Ammon's horn (tissue), 1 donor: Measurements from ENCODE around the gene EPN2.

Source experiments
- DNase-seq: peaks from one replicate; pipeline ENCODE4 v3.0.0-alpha.2; 2016; ENCODE audit warnings: low spot score

EPN2 gene

DNA sequence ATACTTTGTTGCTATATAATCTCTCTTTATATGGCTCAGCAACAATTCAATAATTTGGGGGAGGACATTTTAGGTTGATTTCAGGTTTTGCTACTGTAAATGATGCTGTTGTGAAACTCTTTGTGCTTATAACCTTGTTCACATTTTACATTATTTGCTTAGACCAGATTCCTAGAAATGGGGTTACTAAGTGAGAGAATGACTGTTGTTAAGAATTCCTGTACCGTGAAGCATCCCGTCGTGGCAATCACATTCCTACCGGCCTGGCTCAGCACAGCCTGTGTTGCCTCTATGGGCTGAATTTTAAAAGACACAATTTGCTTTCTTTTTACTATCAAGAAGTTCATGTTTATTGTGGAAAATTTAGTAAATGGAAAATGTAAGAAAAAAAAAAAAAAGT, 94.0 kb downstream of the EPN2 start:
- no peak for DNase-seq

DNA sequence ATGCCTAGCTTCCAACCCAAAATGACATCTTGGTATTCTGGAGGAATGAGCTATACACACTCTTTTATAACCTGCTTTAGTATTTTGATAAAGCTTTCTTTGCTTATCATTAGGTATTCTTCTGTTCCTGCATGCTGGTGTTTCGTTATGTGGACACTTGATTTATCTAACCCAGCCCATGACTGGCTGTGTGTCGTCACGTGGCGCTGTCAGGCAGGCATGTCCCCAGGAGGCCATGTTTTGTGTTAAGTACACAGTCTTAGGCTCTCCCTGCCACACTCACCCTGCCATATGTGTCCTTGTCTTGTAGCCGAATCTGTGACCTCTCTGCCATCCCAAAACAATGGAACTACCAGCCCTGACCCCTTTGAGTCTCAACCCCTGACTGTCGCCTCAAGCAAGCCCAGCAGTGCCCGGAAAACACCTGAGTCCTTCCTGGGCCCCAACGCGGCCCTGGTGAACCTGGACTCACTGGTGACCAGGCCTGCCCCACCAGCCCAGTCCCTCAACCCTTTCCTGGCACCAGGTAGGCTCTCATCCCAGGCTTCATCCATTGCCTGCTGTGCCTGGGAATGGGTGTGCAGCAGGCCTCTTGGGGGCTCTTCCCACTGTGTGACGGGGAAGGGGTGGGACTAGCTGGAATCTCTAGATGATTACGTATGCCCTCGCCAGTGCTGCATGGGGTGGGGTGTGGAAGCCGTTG, 94.5 kb downstream of the EPN2 start:
- no peak for DNase-seq

DNA sequence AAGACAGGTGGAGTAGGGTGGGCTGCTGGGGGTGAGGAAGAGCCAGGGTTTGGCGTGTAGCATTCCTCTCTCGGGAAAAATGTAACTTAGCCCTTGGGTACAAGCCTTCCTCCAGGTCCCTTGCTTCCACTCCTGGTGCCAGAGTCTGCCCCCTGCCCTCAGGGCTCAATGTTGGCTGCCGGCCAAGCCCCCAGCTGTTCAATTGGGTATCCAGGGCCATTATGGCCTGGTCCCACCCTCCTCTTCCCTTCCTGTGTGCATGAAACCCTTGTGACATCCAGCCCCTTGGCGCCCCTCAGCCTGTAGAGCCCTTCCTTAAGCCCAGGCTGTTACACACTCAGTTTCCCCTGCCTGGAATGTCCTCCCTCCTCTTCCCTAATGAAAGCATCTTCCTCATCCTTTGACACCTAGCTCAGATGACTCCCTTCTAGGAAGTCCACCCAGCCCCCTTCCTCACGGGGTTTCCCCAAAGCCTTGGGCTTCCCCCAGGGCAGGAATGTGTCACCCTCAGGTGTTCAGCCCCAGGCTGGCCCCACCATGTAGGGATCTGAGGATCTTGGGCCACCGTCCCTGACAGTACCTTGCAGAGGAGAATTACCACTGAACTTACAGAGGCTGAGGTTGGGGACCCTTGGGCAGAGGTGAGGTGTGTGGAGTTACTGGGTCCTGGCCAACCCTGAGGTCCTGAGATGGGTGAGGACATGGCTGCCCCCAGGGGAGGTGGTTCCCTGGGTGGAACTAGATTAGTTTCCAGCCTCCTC, 95.4 kb downstream of the EPN2 start:
- DNase-seq: no peak

DNA sequence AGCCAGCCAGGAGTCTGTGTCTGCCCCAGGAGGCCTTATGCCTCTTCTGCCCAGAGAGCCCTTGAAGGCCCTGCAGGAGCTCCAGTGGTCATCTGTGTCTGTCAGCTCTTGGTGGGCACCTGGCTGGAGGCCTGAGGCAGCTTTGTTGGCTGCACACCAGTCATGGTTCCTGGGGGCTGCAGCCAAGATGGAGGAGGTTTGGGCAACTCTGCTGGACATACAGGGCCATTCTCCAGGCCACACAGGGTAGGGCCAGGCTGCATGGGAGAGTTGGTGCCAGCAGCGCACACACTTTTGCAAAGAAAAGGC, 95.9 kb downstream of the EPN2 start:
- no peak for DNase-seq

DNA sequence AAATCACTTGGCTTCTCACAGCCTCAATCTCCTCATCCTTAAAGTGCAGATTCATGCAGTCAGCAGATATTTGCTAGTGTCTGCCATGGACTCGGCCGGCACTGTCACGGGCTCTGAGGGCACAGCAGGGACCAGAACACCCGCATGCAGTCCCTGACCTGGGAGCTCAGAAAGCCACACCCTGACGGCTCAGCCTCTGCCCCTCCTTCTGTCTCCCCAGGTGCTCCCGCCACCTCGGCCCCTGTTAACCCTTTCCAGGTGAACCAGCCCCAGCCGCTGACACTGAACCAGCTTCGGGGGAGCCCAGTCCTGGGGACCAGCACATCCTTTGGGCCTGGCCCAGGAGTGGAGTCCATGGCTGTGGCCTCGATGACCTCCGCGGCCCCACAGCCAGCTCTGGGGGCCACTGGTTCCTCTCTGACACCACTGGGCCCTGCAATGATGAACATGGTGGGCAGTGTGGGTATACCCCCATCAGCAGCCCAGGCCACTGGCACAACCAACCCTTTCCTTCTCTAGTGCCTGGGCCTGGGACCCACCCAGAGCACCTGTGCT, 96.6 kb downstream of the EPN2 start:
- no peak for DNase-seq

DNA sequence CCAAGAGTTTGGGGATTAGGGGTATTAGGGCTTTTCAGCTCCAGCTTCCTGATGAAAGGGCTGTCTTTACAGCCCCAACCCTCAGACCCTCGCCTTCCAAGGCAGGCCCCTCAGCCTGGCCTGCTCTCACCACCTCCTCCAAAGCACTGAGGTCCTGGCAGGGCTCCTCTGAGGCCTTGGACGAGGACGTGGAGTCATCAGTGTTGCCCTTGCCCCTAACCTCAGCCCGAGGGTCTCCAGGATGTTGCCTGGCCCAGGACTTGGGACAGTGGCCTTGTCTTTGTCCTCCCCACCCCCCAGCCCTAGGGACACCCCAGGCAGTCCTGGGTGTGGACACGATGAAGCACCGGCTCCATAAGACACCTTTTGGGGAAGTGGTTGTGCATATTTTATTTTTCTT, 97.2 kb downstream of the EPN2 start:
- DNase-seq: no peak

DNA sequence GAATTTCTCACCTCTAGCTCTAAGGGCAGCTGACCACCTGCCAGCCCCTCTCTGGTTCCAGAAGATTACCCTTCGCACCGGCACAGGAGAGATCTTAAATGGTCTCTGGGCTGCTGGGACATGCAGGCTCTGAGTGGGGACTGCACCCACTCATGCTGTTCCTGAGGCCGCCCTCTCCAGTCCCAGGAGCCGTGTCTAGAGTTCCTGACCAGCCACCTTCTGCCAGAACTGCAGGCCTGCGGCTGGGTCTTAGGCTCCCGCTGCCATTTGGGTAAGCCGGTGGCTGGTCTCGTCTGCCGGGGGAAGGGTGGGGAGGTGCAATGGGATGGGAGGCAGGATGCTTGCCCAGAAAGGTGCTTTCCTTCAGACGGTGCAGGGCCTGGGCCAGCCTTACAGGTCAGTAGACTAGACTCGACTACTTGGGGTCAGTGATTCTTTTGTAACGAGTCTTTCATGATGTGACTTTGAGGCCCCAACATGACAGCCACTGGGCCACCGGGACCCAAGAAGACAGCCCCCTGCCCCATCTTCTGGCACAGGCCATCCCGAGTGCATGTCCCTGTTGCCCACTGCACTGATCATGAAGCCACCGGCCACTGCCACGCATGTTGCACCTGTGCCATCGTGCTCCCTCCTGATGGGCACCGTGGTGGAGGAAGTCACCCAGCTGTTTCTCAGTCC, 98.9 kb downstream of the EPN2 start:
- DNase-seq: no peak

DNA sequence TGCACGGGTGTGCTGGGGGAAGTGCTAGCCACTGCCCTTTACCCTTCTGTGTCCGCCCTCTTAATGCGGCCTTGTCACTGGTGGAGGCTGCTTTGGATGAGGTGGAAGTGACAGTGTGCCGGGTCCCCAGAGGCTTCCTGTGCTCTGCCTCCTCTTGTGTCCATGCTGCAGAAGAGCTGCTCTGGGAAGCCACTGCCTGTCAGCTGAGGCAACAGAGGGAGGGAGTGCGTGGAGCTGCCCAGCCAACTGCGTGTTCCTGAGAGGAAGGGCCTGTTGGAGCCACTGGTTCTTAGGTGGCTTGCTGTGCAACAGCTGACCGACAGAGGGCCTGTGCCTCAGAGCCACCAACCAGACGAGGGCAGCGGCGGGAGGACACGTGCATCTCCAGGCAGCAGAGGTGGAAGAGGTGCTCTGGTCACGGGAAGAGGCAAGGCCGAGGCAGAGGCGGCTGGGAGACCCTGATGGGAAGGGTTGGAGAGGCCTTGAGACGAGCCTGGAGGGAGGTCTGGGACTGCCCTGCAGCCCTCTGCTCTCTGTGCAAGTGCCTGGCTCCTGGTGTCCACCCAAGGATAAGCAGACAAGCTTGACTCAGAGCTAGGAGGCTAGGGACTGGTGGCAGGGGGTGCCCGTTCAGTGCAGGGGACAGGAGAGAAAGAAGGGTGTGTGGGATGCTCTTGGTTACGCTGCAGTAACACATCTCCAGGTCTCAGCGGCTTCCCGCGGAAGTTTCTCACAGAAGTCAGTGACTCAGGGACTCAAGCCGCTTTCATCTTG, 100.0 kb downstream of the EPN2 start:
- DNase-seq: peak; percentile 84

DNA sequence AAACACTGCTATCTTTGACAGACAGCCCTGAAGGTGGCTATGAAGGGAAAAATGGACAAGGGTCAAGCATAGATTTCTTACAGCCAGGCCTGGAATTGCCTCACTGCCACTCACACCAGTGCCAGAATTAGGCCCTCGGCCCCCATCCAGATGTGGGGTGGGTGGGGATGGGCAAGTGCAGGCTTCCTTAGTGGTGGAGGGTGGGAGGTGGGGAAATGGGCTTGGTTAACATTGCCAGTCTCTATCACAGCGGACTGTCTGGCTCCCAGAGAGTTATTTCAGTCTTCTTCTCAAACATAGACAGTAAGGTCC, 100.5 kb downstream of the EPN2 start:
- DNase-seq: peak; percentile 3

DNA sequence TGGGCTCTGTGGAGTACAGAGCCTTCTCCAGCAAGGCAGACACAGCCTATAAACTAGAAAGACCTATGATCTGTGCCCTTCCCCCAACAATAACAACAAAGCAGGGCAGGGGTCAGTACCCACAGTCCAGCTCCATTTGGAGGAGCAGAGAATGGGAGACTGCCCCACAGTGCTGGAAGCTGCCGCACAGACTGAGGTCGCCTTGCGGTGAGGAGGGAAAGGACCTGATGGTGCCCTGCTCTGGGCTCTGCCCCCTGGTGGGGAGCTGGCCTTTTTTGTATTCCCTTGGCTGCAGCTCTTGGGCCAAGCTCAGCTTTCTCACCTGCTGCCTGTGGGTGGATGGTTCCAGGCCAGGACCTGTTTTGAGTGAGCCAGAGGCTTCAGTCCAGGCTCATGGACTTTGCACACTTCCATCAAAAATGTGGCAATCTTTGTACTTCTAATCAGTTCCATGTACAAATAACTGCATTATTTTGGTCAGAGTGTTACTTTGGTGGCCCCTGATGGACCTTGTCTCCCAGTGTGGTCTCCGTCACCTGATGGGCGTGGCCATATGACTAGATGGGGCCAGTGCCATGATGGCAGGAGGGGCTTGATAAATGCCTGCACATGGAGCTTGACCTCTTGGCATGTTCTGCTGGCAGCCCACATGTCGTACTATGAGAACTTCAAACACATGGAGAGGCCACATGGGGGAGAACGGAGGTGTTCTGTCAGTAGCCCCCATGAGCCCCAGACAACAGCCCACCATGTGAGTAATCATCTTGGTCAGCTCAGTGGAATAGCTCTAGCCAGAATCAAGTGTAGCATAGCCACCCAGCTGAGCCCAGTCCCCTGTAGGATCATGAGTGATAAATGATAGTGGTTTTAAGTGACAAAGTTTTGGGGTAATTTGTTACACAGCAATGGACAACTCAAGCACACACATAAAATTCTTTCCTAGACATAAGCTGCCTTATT, 101.1 kb downstream of the EPN2 start:
- DNase-seq: peak; percentile 66

DNA sequence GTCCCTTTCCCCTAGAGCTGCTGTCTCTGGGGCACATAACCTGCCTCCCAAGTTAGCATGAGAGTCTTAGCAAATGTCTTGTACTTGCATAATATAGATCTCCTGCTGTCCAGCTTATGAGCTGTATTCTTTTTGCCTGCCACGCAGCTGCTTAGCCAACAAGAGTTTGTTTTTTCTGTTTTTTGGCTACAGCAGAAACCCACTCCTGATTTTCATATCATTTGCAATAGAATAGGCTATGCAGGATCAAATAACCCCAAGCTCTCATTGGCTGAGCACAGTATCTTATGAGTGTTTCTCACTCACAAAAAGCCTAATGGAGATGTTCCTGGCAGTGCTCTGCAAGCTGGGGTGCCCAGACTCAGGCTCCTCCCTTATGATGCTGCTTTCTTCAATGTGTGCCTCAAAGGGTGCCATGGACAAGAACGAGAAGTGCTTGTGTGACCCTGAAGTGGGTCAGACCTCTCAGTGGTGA, 102.2 kb downstream of the EPN2 start:
- no peak for DNase-seq

DNA sequence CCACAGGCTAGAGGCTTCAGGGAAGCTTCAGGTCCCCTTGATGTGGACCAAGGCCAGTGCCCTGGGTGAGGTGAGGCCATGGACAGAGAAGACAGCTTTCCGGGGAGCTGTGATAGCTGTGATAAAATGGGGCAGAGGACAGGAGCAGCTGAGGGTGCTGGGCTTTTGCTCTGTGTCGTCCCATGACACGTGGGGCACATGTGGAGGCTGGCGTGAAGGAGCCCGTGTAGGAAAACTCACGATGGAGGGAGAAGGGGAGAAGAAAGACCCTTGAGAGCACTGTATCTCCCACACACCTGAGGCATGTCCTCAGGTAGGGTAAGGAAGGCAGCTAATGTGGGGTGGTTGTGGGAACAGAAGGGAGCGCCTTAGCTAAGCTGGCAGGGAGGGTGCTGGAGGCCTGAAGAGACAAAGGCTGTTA, 104.1 kb downstream of the EPN2 start:
- DNase-seq: no peak

DNA sequence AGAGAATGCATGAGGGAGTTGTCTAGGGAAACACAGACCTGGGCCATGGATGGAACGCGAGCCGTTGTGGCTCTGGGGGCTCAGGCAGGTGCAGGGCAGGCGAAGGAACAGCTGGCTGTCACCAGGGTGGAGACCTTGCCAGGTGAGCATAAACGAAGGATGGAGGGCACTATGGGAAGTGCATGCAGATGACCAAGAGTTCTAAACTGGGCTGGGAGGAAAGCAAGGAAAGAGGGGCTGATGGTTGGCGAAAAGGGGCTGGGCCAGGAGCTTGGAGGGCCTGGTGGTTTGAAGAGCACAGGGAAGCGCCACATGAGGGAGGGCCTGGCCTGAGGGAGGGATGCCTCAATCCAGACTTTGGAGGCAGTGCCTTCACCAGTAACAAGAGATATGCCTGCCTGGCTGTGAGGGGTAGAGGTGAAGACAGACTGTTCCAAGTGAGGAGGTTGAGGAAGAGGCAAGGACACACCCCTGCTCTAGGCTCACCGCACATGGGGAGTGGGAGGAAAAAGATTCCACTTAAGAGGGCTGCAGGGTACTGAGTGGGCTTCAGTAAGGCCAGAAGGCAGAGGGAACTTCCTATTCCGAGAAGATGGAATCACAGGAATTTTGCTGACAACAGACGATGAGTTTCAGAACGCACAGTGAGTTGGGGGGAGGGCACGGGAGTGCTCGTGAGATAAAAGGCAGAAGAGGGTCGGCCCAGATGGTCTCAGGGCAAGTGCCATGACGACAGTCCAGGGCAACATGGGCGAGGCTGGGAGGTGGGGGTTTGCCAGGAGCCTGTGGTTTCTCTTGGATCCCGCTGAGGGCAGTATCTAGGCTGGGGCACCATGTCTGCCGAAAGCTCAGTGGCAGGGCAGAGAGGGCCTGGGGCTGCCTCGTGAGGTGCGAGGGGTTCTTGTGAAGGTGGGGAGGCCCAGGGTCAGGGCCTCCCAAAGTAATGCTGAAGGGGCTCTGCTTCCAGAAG, 104.8 kb downstream of the EPN2 start:
- no peak for DNase-seq

DNA sequence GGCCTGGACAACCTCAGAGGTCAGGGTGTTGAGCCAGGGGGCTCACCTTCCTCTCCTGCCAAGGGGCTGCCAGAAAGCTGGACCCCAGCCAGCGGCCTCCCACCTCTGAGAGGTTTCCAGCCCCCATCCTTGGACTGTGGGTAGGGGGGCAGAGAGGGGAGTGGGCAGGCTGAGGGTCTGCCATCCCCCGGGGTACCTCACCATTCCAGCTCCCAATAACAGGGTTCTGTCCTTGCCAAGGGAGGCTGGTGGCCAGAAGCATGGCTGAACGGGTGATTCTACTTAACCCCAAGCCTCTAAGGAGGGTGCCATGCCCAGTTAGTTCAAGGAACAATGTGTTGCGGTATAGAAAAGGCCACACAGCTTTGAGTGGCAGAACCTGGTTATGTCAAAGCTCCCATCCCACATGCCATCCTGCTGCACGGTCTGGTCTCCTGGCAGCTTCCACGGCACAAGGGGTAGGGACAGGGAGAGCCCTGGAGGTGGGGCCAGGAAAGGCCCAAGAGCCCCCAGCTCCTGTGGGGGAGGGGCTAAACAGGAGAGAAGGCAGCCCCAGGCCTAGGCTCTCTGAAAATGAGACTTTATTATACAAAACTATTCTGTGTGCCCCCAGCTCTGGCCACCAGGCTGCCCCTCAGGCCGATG, 105.6 kb downstream of the EPN2 start:
- no peak for DNase-seq

DNA sequence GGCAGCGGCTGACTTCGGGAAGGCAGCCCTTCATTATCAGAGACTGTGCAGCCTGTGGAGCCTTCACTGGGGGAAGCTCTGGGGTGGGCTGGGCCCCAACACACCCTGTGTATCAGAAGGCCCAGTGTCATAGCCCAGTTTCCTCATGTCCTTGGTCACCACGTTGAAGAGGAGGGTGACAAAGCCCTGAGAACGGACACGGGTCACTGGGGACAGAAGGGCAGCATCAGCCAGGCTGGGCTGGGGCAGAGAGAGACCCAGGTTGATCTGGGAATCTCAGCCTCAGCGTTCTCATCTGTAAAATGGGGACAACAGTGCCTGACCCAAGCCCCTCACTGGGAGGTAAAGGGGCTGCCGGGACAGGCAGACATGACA, 106.1 kb downstream of the EPN2 start:
- DNase-seq: no peak

DNA sequence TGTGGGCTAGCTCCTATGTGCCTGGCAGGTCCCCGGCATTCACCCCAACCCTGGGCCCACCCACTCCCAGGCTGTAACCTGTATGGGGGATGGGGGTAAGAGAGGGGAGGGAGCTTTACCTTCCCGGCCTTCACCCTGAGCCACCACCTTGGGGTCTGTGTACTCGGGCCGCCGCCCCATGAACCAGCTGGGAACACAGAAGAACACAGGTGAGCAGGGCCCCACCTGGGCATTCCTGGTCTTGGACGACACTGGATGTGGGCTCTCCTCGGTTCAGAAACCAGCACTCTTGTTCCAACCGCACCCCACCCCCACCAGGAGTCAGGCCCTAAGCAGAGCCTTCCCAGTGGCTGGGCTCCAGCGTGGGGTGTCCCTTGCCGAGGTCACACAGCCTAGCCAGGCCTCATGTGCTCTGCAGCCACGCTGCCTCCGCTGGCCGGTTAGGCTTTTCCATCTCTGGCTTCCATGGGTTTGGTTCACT, 106.5 kb downstream of the EPN2 start:
- DNase-seq: no peak

DNA sequence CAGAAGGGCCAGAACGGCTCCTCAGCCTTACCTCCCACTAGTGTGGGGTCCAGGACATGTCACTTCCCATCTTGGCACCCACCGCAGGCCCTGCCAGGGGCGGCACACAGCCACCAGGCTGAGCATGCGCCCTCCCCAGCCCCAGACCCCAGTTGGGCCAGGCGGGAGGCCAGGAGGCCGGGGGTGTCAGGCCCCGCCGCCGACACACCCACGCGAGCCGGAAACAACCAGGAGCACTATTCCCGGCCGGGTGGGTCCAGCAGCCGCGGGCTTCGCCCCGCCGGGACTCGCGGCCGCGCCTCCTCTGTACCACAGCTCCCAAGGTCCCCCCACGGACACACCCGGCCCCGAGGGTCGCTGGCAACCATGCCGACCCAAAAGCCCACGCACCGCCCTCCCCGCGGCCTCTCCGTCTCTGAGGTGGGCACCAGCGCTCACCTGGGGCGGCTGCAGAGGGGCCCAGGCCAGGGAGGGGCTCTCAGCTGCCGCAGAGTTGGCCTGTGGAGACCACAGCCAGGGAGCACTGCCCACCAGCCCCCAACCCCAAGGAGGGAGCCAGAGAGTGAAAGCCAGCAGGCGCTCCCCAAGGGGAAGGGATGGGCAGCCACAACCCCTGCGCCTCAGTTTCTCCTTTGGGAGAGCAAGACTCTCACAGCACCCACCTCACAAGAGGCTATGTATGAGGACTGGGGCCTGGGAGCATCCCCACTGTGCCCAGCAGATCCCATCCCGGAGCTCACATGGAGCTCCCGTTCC, 107.3 kb downstream of the EPN2 start:
- DNase-seq: no peak

DNA sequence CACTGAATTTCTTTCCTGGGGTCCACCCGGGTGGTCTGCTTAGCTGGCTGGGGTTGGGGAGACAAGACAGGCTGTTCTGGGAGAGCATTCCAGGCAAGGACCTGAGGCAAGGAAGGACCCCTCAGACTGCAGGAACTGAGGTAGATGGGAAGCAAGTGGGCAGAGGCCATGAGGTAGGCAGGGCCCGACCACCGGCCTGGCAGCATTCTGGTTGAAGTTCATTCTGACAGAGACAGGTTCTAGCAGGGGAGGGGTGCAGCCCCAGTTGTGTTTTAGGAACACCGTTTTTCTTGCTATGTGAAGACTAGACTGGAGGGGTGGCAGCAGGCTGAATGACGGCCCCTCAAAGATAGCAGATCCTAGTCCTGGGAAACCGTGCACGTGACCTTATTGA, 107.9 kb downstream of the EPN2 start:
- no peak for DNase-seq
